Neural cell (in vitro differentiated cells): ENCODE measurements around the gene PRKCA.

ENCODE experiments used
- POLR2AphosphoS5 ChIP-seq: IDR thresholded peaks from 2 replicates; pipeline ENCODE4 v1.6.1; 2012
- TF ChIP-seq, protein P1 (sequence below): IDR thresholded peaks from 2 replicates; pipeline ENCODE4 v1.6.1; 2012; ENCODE audit warnings: borderline replicate concordance

DNA sequence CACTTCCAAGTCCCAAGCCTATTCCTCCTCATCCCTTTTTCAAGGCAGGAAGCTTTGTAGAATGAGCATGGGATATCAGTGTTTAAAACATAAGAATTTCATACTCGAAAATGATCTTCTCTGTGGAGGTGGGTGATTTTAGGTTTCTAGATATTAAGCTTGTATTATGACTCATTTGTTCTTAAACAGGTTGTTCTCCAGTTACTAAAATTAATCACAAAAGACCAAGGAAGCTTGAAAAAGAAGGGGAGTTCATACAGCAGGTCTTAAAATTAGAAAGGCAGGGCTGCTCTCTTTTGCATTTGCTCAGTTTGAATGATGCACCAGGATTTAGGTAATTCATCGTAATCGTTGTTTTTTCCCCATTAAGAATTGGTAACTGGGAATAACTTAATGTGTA lies 208.7 kb downstream of the PRKCA start:
- no peak for TF ChIP-seq POLR2AphosphoS5
- TF ChIP-seq, protein P1, sequence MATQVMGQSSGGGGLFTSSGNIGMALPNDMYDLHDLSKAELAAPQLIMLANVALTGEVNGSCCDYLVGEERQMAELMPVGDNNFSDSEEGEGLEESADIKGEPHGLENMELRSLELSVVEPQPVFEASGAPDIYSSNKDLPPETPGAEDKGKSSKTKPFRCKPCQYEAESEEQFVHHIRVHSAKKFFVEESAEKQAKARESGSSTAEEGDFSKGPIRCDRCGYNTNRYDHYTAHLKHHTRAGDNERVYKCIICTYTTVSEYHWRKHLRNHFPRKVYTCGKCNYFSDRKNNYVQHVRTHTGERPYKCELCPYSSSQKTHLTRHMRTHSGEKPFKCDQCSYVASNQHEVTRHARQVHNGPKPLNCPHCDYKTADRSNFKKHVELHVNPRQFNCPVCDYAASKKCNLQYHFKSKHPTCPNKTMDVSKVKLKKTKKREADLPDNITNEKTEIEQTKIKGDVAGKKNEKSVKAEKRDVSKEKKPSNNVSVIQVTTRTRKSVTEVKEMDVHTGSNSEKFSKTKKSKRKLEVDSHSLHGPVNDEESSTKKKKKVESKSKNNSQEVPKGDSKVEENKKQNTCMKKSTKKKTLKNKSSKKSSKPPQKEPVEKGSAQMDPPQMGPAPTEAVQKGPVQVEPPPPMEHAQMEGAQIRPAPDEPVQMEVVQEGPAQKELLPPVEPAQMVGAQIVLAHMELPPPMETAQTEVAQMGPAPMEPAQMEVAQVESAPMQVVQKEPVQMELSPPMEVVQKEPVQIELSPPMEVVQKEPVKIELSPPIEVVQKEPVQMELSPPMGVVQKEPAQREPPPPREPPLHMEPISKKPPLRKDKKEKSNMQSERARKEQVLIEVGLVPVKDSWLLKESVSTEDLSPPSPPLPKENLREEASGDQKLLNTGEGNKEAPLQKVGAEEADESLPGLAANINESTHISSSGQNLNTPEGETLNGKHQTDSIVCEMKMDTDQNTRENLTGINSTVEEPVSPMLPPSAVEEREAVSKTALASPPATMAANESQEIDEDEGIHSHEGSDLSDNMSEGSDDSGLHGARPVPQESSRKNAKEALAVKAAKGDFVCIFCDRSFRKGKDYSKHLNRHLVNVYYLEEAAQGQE, result no peak
